ENCODE data around the gene ANKRD2.
A peak's percentile ranks its signal among the peaks of the same experiment; 100 is the strongest.
"Not testable (repeated sequence)": the region's sequence is repeated elsewhere in the genome, so short reads cannot be mapped to it uniquely, and the experiment has no call there.

The ANKRD2 gene

DNA sequence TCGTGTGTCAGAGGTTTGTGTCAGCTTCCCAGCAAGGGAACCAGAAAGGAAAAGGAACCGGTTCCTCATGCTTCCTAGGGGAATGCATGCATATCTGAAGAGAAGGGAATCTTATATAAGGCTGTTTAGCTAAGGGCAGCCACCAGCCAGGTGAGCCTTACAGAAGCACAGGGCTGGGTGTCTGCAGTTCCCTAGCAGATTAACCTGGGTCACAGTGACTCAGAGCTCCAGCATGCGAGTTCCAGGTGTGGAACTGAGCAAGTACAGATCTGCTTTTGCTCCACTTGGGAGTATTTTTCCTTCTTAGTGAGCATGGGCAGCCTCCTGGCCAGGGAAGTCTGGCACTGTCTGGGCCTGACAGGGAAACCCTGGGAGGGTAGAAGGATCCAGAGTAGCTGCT is 957 bp upstream of the ANKRD2 start:
- no CpG with 5 or more reads among the region's 3 CpGs for WGBS (ENCODE audit: extremely low coverage, insufficient coverage, low lambda C conversion rate)
- DNase-seq = no peak
- no peak overlapping the region for H2BK15ac ChIP-seq (replicated peaks; ENCODE audit: low read depth)
- no peak overlapping the region for H3K9ac ChIP-seq (ENCODE audit: low read length)
- no peak overlapping the region for H3K27ac ChIP-seq (ENCODE audit: low read depth, low read length)
- H3K56ac ChIP-seq (ENCODE audit: low read length) = no peak overlapping the region
- H2AK5ac ChIP-seq (ENCODE audit: low read length) = no peak overlapping the region
- H3K79me1 ChIP-seq (ENCODE audit: low read length) = no peaks in the 10 kb centered on the region
- no peaks in the 10 kb centered on the region for H3K36me3 ChIP-seq (ENCODE audit: control insufficient read depth, insufficient read depth, low read length)
- no peaks in the 10 kb centered on the region for H3K27me3 ChIP-seq (ENCODE audit: insufficient read depth, low read length, poor library complexity)
- H2BK120ac ChIP-seq (ENCODE audit: low read depth, low read length) = no peak overlapping the region
- no peak overlapping the region for H3K4ac ChIP-seq (ENCODE audit: low read depth, low read length)
- no peak overlapping the region for H4K5ac ChIP-seq (ENCODE audit: low read length)
- H3K4me3 ChIP-seq (ENCODE audit: low read length) = no peak overlapping the region
- peak overlapping the region; percentile 11 for H3K23ac ChIP-seq (ENCODE audit: low read length)
- no peaks in the 10 kb centered on the region for H3K79me2 ChIP-seq (ENCODE audit: control insufficient read depth, insufficient read depth, low read length)
- no peak overlapping the region for H3K4me2 ChIP-seq (ENCODE audit: low read length)
- no peaks in the 10 kb centered on the region for H3K4me1 ChIP-seq (ENCODE audit: control insufficient read depth, low read depth, low read length)
- no peak overlapping the region for H3K18ac ChIP-seq (ENCODE audit: low read length)
- H2BK5ac ChIP-seq (ENCODE audit: low read length) = no peak overlapping the region
- H4K8ac ChIP-seq (ENCODE audit: low read depth, low read length) = no peak overlapping the region

DNA sequence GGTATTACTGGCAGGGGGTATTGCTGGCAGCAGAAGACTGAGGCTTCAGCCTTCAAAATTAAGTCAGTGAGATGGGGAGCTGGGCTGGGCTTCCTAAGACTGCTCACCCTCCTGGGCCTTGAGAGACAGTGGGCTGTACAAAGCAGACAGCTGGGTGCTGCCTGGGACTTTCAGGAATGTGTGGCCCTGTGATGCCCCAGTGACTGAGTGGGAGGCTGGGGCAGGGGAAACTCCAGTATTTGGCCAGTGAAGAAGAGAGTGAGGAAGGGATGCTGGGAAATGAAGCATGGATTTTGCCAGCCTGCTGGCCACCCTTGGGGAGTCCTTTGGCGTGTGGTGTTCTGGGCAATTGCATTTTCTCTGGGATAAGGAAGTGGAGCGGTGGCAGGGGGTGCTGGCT is 442 bp downstream of the ANKRD2 start:
- Histone ChIP-seq H3K4me3 (ENCODE audit: low read length) (no peak overlapping the region), H3K79me2 (ENCODE audit: control insufficient read depth, insufficient read depth, low read length) (no peaks in the 10 kb centered on the region), H2BK15ac (replicated peaks; ENCODE audit: low read depth) (no peak overlapping the region), H3K27ac (ENCODE audit: low read depth, low read length) (no peak overlapping the region), H3K18ac (ENCODE audit: low read length) (no peak overlapping the region), H3K4ac (ENCODE audit: low read depth, low read length) (no peak overlapping the region), H3K4me1 (ENCODE audit: control insufficient read depth, low read depth, low read length) (no peaks in the 10 kb centered on the region), H4K8ac (ENCODE audit: low read depth, low read length) (no peak overlapping the region), H3K9ac (ENCODE audit: low read length) (no peak overlapping the region), H3K56ac (ENCODE audit: low read length) (no peak overlapping the region), H2AK5ac (ENCODE audit: low read length) (no peak overlapping the region), H3K27me3 (ENCODE audit: insufficient read depth, low read length, poor library complexity) (no peaks in the 10 kb centered on the region), H3K4me2 (ENCODE audit: low read length) (no peak overlapping the region), H3K79me1 (ENCODE audit: low read length) (no peaks in the 10 kb centered on the region), H3K36me3 (ENCODE audit: control insufficient read depth, insufficient read depth, low read length) (no peaks in the 10 kb centered on the region), H3K23ac (ENCODE audit: low read length) (no peak overlapping the region), H2BK120ac (ENCODE audit: low read depth, low read length) (no peak overlapping the region), H2BK5ac (ENCODE audit: low read length) (no peak overlapping the region), H4K5ac (ENCODE audit: low read length) (no peak overlapping the region)
- no peak for DNase-seq
- no CpG with 5 or more reads among the region's 2 CpGs for WGBS (ENCODE audit: extremely low coverage, insufficient coverage, low lambda C conversion rate)

GRCh38 chr10:97573672-97574071 is 1.1 kb downstream of the ANKRD2 start:
- no peak overlapping the region for H3K23ac ChIP-seq (ENCODE audit: low read length)
- no peaks in the 10 kb centered on the region for H3K79me2 ChIP-seq (ENCODE audit: control insufficient read depth, insufficient read depth, low read length)
- no peak overlapping the region for H3K4me2 ChIP-seq (ENCODE audit: low read length)
- no CpG with 5 or more reads among the region's 2 CpGs for WGBS (ENCODE audit: extremely low coverage, insufficient coverage, low lambda C conversion rate)
- H3K56ac ChIP-seq (ENCODE audit: low read length) = no peak overlapping the region
- H2BK5ac ChIP-seq (ENCODE audit: low read length) = no peak overlapping the region
- no peak overlapping the region for H3K27ac ChIP-seq (ENCODE audit: low read depth, low read length)
- H2AK5ac ChIP-seq (ENCODE audit: low read length) = no peak overlapping the region
- no peak overlapping the region for H4K5ac ChIP-seq (ENCODE audit: low read length)
- no peaks in the 10 kb centered on the region for H3K27me3 ChIP-seq (ENCODE audit: insufficient read depth, low read length, poor library complexity)
- H3K18ac ChIP-seq (ENCODE audit: low read length) = no peak overlapping the region
- no peak for DNase-seq
- H3K36me3 ChIP-seq (ENCODE audit: control insufficient read depth, insufficient read depth, low read length) = no peaks in the 10 kb centered on the region
- H3K79me1 ChIP-seq (ENCODE audit: low read length) = no peaks in the 10 kb centered on the region
- no peaks in the 10 kb centered on the region for H3K4me1 ChIP-seq (ENCODE audit: control insufficient read depth, low read depth, low read length)
- no peak overlapping the region for H2BK120ac ChIP-seq (ENCODE audit: low read depth, low read length)
- no peak overlapping the region for H4K8ac ChIP-seq (ENCODE audit: low read depth, low read length)
- H3K9ac ChIP-seq (ENCODE audit: low read length) = no peak overlapping the region
- H2BK15ac ChIP-seq (replicated peaks; ENCODE audit: low read depth) = no peak overlapping the region
- H3K4me3 ChIP-seq (ENCODE audit: low read length) = no peak overlapping the region
- no peak overlapping the region for H3K4ac ChIP-seq (ENCODE audit: low read depth, low read length)

GRCh38 chr10:97574374-97575126 is 2.0 kb downstream of the ANKRD2 start:
- no peaks in the 10 kb centered on the region for H3K79me2 ChIP-seq (ENCODE audit: control insufficient read depth, insufficient read depth, low read length)
- H3K4ac ChIP-seq (ENCODE audit: low read depth, low read length) = no peak overlapping the region
- H3K27ac ChIP-seq (ENCODE audit: low read depth, low read length) = no peak overlapping the region

DNA sequence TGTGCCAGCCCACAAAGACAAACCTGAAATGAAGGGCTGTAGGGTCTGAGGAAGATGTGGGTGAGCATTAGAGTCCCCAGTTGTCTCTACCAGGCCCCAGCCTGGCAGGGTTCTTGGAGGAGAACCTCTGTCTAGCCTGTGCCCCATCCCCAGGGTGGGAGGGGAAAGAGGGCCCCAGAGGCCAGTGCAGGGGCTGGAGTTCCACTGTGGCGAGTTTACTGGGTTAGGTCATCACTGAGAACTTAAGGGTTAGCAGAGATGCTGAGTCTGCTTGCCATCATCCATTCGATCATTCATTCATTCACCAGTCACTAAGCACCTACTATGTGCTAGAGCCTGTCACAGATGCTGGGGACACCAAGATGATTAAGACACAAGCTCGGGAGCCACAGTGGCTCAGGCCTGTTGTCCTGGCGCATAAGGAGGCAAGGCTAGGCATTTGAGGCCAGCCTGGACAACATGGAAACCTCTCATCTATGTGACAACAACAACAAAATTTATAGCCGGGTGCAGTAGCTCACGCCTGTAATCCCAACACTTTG is 2.6 kb downstream of the ANKRD2 start:
- H3K27ac ChIP-seq (ENCODE audit: low read depth, low read length) = no peak overlapping the region
- peak; percentile 61 for DNase-seq
- no CpG with 5 or more reads among the region's 6 CpGs for WGBS (ENCODE audit: extremely low coverage, insufficient coverage, low lambda C conversion rate)

More at GRCh38 chr10:97574374-97575126, 2.0 kb downstream of the ANKRD2 start:
- Histone ChIP-seq H3K4me2 (ENCODE audit: low read length) (no peak overlapping the region), H3K23ac (ENCODE audit: low read length) (no peak overlapping the region), H4K5ac (ENCODE audit: low read length) (no peak overlapping the region), H3K4me1 (ENCODE audit: control insufficient read depth, low read depth, low read length) (no peaks in the 10 kb centered on the region), H3K36me3 (ENCODE audit: control insufficient read depth, insufficient read depth, low read length) (no peaks in the 10 kb centered on the region), H3K9ac (ENCODE audit: low read length) (no peak overlapping the region), H3K18ac (ENCODE audit: low read length) (no peak overlapping the region), H2BK120ac (ENCODE audit: low read depth, low read length) (no peak overlapping the region), H3K56ac (ENCODE audit: low read length) (no peak overlapping the region), H2BK5ac (ENCODE audit: low read length) (no peak overlapping the region), H3K79me1 (ENCODE audit: low read length) (no peaks in the 10 kb centered on the region), H4K8ac (ENCODE audit: low read depth, low read length) (no peak overlapping the region), H2BK15ac (replicated peaks; ENCODE audit: low read depth) (no peak overlapping the region), H2AK5ac (ENCODE audit: low read length) (no peak overlapping the region), H3K27me3 (ENCODE audit: insufficient read depth, low read length, poor library complexity) (no peaks in the 10 kb centered on the region), H3K4me3 (ENCODE audit: low read length) (no peak overlapping the region)
- WGBS (ENCODE audit: extremely low coverage, insufficient coverage, low lambda C conversion rate) = no CpG with 5 or more reads among the region's 4 CpGs
- peak; percentile 95 for DNase-seq

GRCh38 chr10:97576487-97576886 is 3.9 kb downstream of the ANKRD2 start:
- not testable (repeated sequence) for H3K56ac ChIP-seq (ENCODE audit: low read length); H3K27ac ChIP-seq (ENCODE audit: low read depth, low read length); H3K23ac ChIP-seq (ENCODE audit: low read length); H4K5ac ChIP-seq (ENCODE audit: low read length); H3K79me1 ChIP-seq (ENCODE audit: low read length); H3K79me2 ChIP-seq (ENCODE audit: control insufficient read depth, insufficient read depth, low read length); H2BK120ac ChIP-seq (ENCODE audit: low read depth, low read length); H3K27me3 ChIP-seq (ENCODE audit: insufficient read depth, low read length, poor library complexity); H3K4me2 ChIP-seq (ENCODE audit: low read length); H2AK5ac ChIP-seq (ENCODE audit: low read length); H3K18ac ChIP-seq (ENCODE audit: low read length); H3K4me1 ChIP-seq (ENCODE audit: control insufficient read depth, low read depth, low read length); H3K36me3 ChIP-seq (ENCODE audit: control insufficient read depth, insufficient read depth, low read length); H3K9ac ChIP-seq (ENCODE audit: low read length); DNase-seq; H3K4me3 ChIP-seq (ENCODE audit: low read length); H2BK15ac ChIP-seq (replicated peaks; ENCODE audit: low read depth); H3K4ac ChIP-seq (ENCODE audit: low read depth, low read length); H4K8ac ChIP-seq (ENCODE audit: low read depth, low read length); H2BK5ac ChIP-seq (ENCODE audit: low read length)
- WGBS (ENCODE audit: extremely low coverage, insufficient coverage, low lambda C conversion rate) = no CpG with 5 or more reads among the region's 5 CpGs

More for the DNA sequence above, 2.6 kb downstream of the ANKRD2 start:
- Histone ChIP-seq H3K18ac (ENCODE audit: low read length) (no peak overlapping the region), H3K27me3 (ENCODE audit: insufficient read depth, low read length, poor library complexity) (no peaks in the 10 kb centered on the region), H3K36me3 (ENCODE audit: control insufficient read depth, insufficient read depth, low read length) (no peaks in the 10 kb centered on the region), H2BK15ac (replicated peaks; ENCODE audit: low read depth) (no peak overlapping the region), H3K56ac (ENCODE audit: low read length) (no peak overlapping the region), H2BK120ac (ENCODE audit: low read depth, low read length) (no peak overlapping the region), H3K23ac (ENCODE audit: low read length) (no peak overlapping the region), H3K4ac (ENCODE audit: low read depth, low read length) (no peak overlapping the region), H4K5ac (ENCODE audit: low read length) (no peak overlapping the region), H3K4me3 (ENCODE audit: low read length) (no peak overlapping the region), H2AK5ac (ENCODE audit: low read length) (no peak overlapping the region), H3K79me1 (ENCODE audit: low read length) (no peaks in the 10 kb centered on the region), H3K4me1 (ENCODE audit: control insufficient read depth, low read depth, low read length) (no peaks in the 10 kb centered on the region), H3K79me2 (ENCODE audit: control insufficient read depth, insufficient read depth, low read length) (no peaks in the 10 kb centered on the region), H3K9ac (ENCODE audit: low read length) (no peak overlapping the region), H4K8ac (ENCODE audit: low read depth, low read length) (no peak overlapping the region), H2BK5ac (ENCODE audit: low read length) (no peak overlapping the region), H3K4me2 (ENCODE audit: low read length) (no peak overlapping the region)

Data from mesendoderm (in vitro differentiated cells).